Activated CD4-positive, alpha-beta T cell treated with anti-CD3 and anti-CD28 coated beads for 24 hours (primary cell): Measurements from ENCODE around the gene FYB1.

Experiments used
- DNase-seq, 2 donors: peaks; one replicate each; pipeline ENCODE4 v3.0.0-alpha.2; 2020; ENCODE audit warnings: low read depth in 2 of 2

FYB1 gene

GRCh38 chr5:39206630-39207321 lies 12.6 kb downstream of the FYB1 start:
- DNase-seq: no peak

DNA sequence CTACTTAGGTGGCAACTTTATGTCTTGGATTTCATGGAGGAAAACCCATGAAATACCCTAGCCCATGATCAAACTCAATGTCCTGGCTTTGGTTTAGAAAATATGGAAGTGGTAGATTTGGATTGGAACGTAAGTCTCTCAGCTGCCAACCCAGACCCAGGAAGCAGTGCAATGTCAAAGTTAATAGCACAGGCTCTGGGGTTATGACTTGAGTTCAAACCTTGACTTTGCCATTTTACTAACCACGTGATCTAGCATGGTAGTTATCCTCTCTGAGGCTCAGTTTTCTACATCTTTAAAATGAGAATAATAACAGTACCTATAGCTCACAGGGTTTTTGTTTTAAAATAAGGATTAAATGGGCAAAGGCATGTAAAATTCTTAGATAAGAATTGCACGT lies 13.8 kb downstream of the FYB1 start:
- DNase-seq: no peak

- DNase-seq: no peak
Observed at GRCh38 chr5:39203951-39204350, 15.4 kb downstream of the FYB1 start.

DNA sequence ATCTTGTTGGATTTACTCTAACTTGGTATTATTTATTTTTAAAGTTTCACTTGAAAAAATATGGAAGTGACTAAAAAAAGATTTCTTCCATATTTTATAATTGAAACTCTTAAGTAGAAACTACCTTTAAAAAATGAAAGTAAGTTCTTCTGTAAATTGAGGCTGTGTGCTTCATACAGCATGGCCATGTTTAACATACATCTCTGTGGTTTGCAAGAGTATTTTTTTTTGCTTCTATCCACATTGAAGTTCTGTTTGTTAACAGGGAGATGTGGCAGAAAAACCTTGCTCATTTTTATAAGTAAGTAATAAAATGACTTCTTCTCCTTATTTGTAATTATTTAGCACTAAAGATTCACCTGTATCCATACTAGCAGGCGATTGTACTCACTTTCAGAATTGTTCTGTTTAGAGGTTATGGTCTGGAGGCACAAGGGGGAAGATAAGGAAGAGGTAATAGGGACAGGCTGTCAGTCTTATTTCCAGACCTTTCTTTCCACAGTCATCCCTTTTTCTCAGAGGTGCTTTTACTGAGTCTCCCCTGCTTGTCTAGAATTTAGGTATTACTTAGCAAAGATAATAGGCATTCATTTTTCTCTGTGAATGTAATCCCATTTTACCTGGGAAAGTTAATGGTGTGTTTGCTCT lies 16.0 kb downstream of the FYB1 start:
- DNase-seq: no peak

GRCh38 chr5:39202597-39203274 lies 16.6 kb downstream of the FYB1 start:
- no peak for DNase-seq

- DNase-seq: no peak
Observed at GRCh38 chr5:39201781-39202596, 17.4 kb downstream of the FYB1 start.

GRCh38 chr5:39201160-39201780 lies 18.1 kb downstream of the FYB1 start:
- DNase-seq: no peak

DNA sequence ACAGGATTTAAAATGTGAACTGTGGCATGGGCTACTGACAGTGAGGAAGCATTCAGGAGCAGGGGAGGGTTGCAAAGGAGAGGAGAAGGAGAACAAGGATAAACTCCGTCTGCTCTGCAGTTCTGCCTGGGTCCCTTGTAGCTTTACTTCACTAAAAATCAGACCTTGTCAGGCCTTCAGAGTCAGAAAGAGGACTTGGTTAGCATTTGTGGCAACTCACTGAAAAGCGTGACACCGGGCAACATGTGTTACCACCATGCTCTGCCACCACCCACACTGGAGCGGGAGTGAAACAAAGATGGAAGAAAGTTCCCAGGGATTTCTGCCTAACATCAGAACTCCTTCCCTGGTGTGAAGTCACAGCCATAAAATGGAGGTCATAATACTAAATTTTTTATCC lies 19.3 kb downstream of the FYB1 start:
- DNase-seq: no peak

DNA sequence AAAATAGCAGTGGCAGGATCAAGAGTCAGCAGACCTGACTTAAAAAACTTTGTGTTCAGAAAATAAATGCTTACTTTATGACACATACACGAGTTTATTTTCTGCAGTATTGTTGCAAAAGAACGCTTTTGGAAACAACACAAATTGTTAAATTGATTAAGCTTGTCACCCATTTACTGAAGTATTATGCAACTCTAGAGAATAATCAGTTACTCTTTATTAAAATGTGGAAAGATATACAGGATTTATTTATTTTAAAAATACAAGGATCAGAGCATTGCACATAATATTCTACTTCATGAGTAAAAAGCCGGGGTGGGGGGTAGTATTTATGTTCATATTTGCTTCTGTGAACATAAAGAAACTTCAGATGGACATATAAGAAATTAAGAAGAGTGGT lies 20.0 kb downstream of the FYB1 start:
- DNase-seq: no peak

DNA sequence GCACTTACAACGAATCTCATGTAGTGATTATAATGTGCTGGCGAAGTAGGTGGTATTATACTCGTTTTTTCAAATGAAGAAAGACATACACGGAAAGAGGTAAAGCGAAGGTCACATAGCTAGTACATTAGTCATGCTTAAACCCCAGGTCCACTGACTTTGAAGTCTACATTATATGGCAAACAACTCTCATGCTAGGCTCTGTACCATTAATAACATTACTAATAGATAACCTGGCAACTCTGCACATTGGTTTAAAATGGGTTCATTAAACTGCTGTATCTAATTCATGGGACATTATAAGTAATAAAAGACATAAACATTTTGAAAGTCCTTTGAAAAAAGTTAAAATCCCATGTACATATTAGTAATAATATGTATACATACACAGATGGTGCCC lies 21.2 kb downstream of the FYB1 start:
- DNase-seq: no peak

DNA sequence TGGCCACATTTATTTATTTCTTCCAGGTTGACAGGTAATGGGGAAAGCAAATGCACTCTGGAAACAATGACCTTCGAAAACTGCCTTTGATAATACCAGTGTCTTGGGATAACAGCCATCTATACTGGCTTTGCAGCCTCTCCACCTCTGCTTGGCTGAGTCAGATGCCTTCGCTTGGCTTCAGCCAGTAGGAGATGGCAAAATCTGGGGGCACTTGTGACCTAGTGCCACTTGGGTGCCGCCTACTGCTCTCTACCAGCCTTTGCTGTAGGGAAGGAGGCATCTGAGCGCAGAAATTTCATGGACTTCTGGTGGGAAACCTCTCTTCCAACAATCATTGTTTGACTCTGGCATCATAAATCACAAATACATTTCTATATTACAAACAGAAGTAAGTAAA lies 21.8 kb downstream of the FYB1 start:
- no peak for DNase-seq

- no peak for DNase-seq
Observed at GRCh38 chr5:39195198-39195826, 24.1 kb downstream of the FYB1 start.

- DNase-seq: no peak
Observed at GRCh38 chr5:39194466-39195136, 24.8 kb downstream of the FYB1 start.

DNA sequence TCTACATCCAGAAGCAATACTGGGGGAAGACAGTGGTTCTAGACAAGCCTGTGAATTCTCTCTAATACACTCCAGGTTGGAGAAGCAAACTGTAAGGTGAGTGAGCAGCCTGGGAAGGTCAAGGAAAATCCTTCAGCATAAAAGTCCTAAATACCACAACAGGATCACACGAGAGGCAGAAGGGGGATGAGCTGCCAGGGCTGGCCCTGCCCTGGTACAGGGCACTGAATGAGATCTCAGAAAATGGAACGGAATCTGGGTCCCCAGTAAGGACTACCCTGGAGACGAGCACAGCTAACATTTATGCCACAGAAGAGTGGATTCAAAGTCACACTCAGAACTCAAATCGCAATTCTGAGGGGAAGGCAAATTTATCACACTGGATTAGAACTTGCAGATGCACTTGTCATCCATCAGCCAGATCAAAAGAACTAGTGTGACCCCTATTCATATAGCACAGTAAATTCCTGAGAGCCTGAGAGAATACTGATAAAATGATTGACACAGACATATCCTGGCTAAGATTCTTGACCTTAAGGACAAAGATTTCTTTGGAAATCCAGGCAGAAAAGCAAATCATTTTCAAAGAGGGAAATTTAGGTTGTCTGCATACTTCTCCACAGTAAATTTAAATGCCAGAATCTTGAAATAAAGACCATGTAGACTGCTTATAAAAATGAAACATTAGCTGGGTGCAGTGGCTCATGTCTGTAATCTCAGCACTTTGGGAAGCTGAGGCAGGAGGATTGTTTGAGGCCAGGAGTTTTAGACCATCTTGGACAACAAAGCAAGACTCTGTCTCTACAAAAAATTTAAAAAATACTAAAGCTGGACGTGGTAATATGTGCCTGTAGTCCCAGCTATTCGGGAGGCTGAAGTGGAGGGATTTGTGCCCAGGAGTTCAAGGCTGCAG lies 25.6 kb downstream of the FYB1 start:
- no peak for DNase-seq

- DNase-seq: no peak
Observed at GRCh38 chr5:39192450-39193160, 26.8 kb downstream of the FYB1 start.

GRCh38 chr5:39191216-39191615 lies 28.1 kb downstream of the FYB1 start:
- DNase-seq: no peak

DNA sequence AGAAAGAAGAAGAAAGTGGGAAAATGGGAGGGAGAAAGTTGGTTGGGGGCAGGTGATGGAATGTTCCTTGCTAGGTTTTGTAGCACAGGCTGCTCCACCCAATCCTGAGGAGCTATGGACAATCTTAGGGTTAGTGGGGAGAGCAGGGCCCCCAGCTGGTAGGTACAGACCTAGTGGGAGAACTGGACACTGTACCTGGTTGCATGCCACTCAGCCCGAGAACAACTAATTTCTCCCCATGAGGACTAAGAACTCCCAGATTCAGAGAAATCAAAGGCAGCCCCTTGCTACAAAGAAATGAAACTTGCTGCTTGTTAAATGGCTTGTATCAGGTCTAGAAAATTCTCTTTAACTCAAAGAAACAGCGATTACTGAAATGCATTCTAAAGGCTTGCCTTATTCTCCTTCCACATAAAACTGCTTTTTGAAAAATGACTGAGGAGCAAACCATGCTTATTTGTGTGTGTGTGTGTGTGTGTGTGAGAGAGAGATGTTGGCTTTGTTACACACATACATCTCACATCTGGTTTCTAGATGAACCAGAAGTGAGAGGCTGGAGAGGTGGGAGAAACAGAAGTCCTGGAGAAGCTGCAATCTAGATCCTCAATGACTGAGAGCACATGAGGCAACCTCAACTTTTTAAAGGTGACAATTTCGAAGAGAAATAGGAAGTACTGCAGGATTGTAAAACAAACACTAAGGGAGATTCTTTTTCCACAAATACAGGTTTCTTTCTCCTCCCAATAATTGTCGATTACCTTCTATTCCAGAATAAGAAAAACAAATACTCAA lies 28.9 kb downstream of the FYB1 start:
- no peak for DNase-seq

- DNase-seq: no peak
Observed at GRCh38 chr5:39189292-39189955, 29.9 kb downstream of the FYB1 start.
